OCI-LY1 (cell line): Measurements from ENCODE around the gene SYNDIG1.

Experiments
- H2AFZ ChIP-seq: fragments of 200-600 bp; sonication (generic), shearing (Covaris generic); 2 replicates; pipeline ENCODE4 v1.6.0; 2014; ENCODE audit warnings: antibody characterized with exemption, mild to moderate bottlenecking, low read length
- H3F3A ChIP-seq: fragments of 200-600 bp; sonication (generic), shearing (Covaris generic); 2 replicates; pipeline ENCODE4 v1.6.0; 2014; ENCODE audit warnings: mild to moderate bottlenecking, antibody characterized with exemption, low read length, moderate library complexity; ENCODE audit not compliant: insufficient read depth
- H3K27ac ChIP-seq: fragments of 200-600 bp; sonication (generic); 2 replicates; pipeline ENCODE4 v1.5.1; 2014; ENCODE audit warnings: low read length, mixed run types, mild to moderate bottlenecking, low read depth; ENCODE audit not compliant: poor library complexity, severe bottlenecking
- H3K27me3 ChIP-seq: fragments of 200-600 bp; sonication (generic); 2 replicates; pipeline ENCODE4 v1.6.0; 2014; ENCODE audit warnings: antibody characterized with exemption, mild to moderate bottlenecking, low read length, moderate library complexity; ENCODE audit not compliant: insufficient read depth
- H3K36me3 ChIP-seq: fragments of 200-600 bp; sonication (generic); 2 replicates; pipeline ENCODE4 v1.6.1; 2014; ENCODE audit warnings: mild to moderate bottlenecking, antibody characterized with exemption, low read length, moderate library complexity, mixed read lengths; ENCODE audit not compliant: insufficient read depth
- H3K4me1 ChIP-seq: fragments of 200-600 bp; sonication (generic); 2 replicates; pipeline ENCODE4 v1.5.1; 2014; ENCODE audit warnings: mild to moderate bottlenecking, low read length, moderate library complexity; ENCODE audit not compliant: insufficient read depth, severe bottlenecking
- H3K4me2 ChIP-seq: fragments of 200-600 bp; sonication (generic), shearing (Covaris generic); 2 replicates; pipeline ENCODE4 v1.6.1; 2014; ENCODE audit warnings: low read length
- H3K4me3 ChIP-seq: fragments of 200-600 bp; sonication (generic); 2 replicates; pipeline ENCODE4 v1.5.1; 2014; ENCODE audit warnings: low read length, low read depth, mild to moderate bottlenecking, mixed read lengths; ENCODE audit not compliant: poor library complexity, severe bottlenecking
- H3K79me2 ChIP-seq: fragments of 200-600 bp; shearing (Covaris generic); 2 replicates; pipeline ENCODE4 v1.6.1; 2016; ENCODE audit warnings: mixed run types, low read length, mixed read lengths; ENCODE audit not compliant: insufficient read depth
- H3K9ac ChIP-seq: fragments of 200-600 bp; sonication (generic), shearing (Covaris generic); 2 replicates; pipeline ENCODE4 v1.6.1; 2014; ENCODE audit warnings: mild to moderate bottlenecking, low read length, mixed read lengths
- H3K9me2 ChIP-seq: fragments of 200-600 bp; sonication (generic), shearing (Covaris generic); 2 replicates; pipeline ENCODE4 v1.6.1; 2014; ENCODE audit warnings: low read depth, mild to moderate bottlenecking, low read length, mixed read lengths
- H3K9me3 ChIP-seq: fragments of 200-600 bp; shearing (Covaris generic); 2 replicates; pipeline ENCODE4 v1.6.1; 2014; ENCODE audit warnings: low read length, mixed read lengths
- H4K20me1 ChIP-seq: fragments of 200-600 bp; sonication (generic), shearing (Covaris generic); 2 replicates; pipeline ENCODE4 v1.6.0; 2016; ENCODE audit warnings: mild to moderate bottlenecking, low read length; ENCODE audit not compliant: insufficient read depth
- EZH2 ChIP-seq: fragments of 200-600 bp; sonication (generic), shearing (Covaris generic); IDR thresholded peaks from 2 replicates; pipeline ENCODE4 v1.8.0; 2017; ENCODE audit warnings: borderline replicate concordance, mixed run types, mild to moderate bottlenecking, antibody characterized with exemption, low read length, moderate library complexity, mixed read lengths
- TF ChIP-seq, protein P1 (sequence below): fragments of 200-600 bp; sonication (generic), shearing (Covaris generic); IDR thresholded peaks from 2 replicates; pipeline ENCODE4 v1.5.1; 2017; ENCODE audit warnings: mild to moderate bottlenecking, antibody characterized with exemption, low read length, moderate library complexity, mixed read lengths

Gene SYNDIG1

DNA sequence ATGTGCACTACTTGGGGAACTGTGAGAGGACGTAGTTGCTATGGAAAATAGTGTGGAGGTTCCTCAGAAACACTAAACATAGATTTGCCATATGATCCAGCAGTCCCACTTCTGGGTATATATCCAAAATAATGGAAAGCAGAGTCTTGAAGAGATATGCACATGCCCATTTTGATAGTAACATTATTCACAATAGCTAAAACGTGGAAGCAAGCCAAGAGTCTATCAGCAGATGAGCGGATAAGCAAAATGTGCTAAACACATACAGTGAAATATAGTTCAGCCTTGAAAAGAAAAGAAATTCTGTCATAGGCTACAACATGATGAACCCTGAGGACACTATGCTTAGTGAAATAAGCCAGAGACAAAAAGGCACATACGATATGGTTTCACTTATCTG lies 11.1 kb downstream of the SYNDIG1 start:
- Histone ChIP-seq H3K9me2 (no peaks in the 10 kb centered on the region), H3K36me3 (no peaks in the 10 kb centered on the region), H3F3A (no peaks in the 10 kb centered on the region), H3K27me3 (no peaks in the 10 kb centered on the region), H3K9me3 (no peaks in the 10 kb centered on the region), H3K4me2 (no peak overlapping the region), H4K20me1 (no peaks in the 10 kb centered on the region), H3K27ac (no peak overlapping the region), H3K79me2 (no peaks in the 10 kb centered on the region), H3K4me1 (no peaks in the 10 kb centered on the region), H2AFZ (no peak overlapping the region), H3K4me3 (no peak overlapping the region), H3K9ac (no peak overlapping the region)
- TF ChIP-seq EZH2 = no peak
- TF ChIP-seq, protein P1, sequence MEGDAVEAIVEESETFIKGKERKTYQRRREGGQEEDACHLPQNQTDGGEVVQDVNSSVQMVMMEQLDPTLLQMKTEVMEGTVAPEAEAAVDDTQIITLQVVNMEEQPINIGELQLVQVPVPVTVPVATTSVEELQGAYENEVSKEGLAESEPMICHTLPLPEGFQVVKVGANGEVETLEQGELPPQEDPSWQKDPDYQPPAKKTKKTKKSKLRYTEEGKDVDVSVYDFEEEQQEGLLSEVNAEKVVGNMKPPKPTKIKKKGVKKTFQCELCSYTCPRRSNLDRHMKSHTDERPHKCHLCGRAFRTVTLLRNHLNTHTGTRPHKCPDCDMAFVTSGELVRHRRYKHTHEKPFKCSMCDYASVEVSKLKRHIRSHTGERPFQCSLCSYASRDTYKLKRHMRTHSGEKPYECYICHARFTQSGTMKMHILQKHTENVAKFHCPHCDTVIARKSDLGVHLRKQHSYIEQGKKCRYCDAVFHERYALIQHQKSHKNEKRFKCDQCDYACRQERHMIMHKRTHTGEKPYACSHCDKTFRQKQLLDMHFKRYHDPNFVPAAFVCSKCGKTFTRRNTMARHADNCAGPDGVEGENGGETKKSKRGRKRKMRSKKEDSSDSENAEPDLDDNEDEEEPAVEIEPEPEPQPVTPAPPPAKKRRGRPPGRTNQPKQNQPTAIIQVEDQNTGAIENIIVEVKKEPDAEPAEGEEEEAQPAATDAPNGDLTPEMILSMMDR = no peak

DNA sequence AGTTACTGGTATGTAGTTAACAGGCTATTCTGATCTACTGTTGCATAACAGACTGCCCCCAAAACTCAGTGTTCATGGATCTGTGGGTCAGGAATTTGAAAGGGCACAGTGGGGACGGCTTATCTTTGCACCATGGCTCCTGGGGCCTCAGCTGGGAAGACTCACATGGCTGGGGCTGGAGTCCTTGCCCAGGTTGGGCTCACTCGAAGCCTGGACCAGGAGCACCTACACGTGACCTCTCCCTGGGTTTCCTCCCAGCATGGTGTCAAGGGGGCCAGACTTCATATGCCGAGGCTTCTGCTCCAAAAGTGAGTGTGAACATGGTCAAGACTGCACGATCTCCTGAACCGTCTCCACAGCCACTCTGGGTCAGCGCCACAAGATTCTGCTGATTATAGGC lies 11.7 kb downstream of the SYNDIG1 start:
- Histone ChIP-seq H3K79me2 (no peaks in the 10 kb centered on the region), H3K9ac (no peak overlapping the region), H4K20me1 (no peaks in the 10 kb centered on the region), H3K36me3 (no peaks in the 10 kb centered on the region), H3K4me3 (no peak overlapping the region), H3K4me1 (no peaks in the 10 kb centered on the region), H3F3A (no peaks in the 10 kb centered on the region), H3K27ac (no peak overlapping the region), H3K9me2 (no peaks in the 10 kb centered on the region), H2AFZ (no peak overlapping the region), H3K27me3 (no peaks in the 10 kb centered on the region), H3K9me3 (no peaks in the 10 kb centered on the region), H3K4me2 (no peak overlapping the region)
- TF ChIP-seq, protein P1 = no peak
- TF ChIP-seq EZH2 = no peak

DNA sequence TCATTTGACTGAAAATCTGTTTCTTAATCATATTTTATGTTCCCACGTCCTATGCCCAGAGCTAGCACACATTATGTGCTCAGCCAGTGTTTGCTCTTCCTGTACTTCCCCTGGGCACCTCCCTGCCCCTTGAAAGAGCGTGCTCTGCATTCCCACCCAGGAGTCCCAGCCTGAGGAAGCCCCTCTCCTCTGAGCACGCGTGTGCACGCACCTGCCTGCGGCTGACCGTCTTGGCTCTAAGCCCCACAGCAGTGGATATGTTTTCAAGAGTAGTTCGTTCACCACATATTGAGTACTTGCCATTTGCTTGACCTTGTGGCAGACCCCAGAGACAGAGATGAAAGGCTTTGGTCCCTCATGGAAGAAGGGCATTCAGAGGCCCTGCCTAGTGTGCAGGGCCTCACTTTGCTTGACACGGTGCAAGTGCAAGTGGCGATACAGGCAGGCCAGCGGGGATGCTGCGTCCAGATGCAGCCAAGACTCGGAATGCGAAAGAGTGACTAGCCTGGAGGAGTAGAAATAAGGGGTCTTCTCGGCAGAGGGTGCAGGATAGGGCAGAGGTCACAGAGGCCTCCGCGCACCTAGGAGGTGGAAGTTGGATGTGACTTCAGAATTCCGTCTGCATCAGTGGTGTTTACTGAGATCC lies 14.1 kb downstream of the SYNDIG1 start:
- Histone ChIP-seq H2AFZ (no peak overlapping the region), H3K27ac (no peak overlapping the region), H3K79me2 (no peaks in the 10 kb centered on the region), H3K9me2 (no peaks in the 10 kb centered on the region), H3F3A (no peaks in the 10 kb centered on the region), H3K4me3 (no peak overlapping the region), H4K20me1 (no peaks in the 10 kb centered on the region), H3K4me2 (no peak overlapping the region), H3K9me3 (no peaks in the 10 kb centered on the region), H3K27me3 (no peaks in the 10 kb centered on the region), H3K36me3 (no peaks in the 10 kb centered on the region), H3K4me1 (no peaks in the 10 kb centered on the region), H3K9ac (no peak overlapping the region)
- TF ChIP-seq, protein P1 = no peak
- TF ChIP-seq EZH2 = no peak
